Measurements from ENCODE around the gene RNU2-1.
"Not testable (repeated sequence)": the region's sequence is repeated elsewhere in the genome, so short reads cannot be mapped to it uniquely, and the experiment has no call there.

Gene RNU2-1

GRCh38 chr17:43215341-43215740 is 18.4 kb downstream of the RNU2-1 start:
- DNase-seq = no peak

- no peak for DNase-seq
These were observed 20.2 kb downstream of the RNU2-1 start for GRCh38 chr17:43213545-43213944.

- no peak for DNase-seq
These were observed 20.9 kb downstream of the RNU2-1 start for GRCh38 chr17:43212641-43213490.

- DNase-seq = peak; percentile 72
These were observed 22.0 kb downstream of the RNU2-1 start, which contains the start of gene TMEM106A for GRCh38 chr17:43211480-43212402. TSS of gene TMEM106A (plus strand) at chr17:43211875. CDS start at chr17:43213042, 1,167 bp downstream.

GRCh38 chr17:43211123-43211479 is 22.7 kb downstream of the RNU2-1 start:
- DNase-seq = no peak

- no peak for DNase-seq
These were observed 23.2 kb downstream of the RNU2-1 start for GRCh38 chr17:43210576-43210975.

- not testable (repeated sequence) for DNase-seq
These were observed 30.8 kb downstream of the RNU2-1 start for GRCh38 chr17:43203013-43203412.

- DNase-seq = no peak
These were observed 33.6 kb downstream of the RNU2-1 start for GRCh38 chr17:43200127-43200526.

- DNase-seq = no peak
These were observed 34.1 kb downstream of the RNU2-1 start for GRCh38 chr17:43199633-43200032.

GRCh38 chr17:43193251-43193650 is 40.5 kb downstream of the RNU2-1 start:
- DNase-seq = no peak

GRCh38 chr17:43186656-43187055 is 47.1 kb downstream of the RNU2-1 start:
- DNase-seq = not testable (repeated sequence)

GRCh38 chr17:43183921-43184320 is 49.9 kb downstream of the RNU2-1 start:
- no peak for DNase-seq
